NCI-H524 treated with DMSO at 0.1 percent for 48 hours (cell line): ENCODE measurements around the gene DTNBP1.

ENCODE experiments used
- DNase-seq: peaks from one replicate; lab custom pipeline; 2025; lab: John Stamatoyannopoulos, UW

Gene DTNBP1

GRCh38 chr6:15513801-15514711 lies 148.8 kb downstream of the DTNBP1 start:
- DNase-seq: no peak

GRCh38 chr6:15513131-15513771 lies 149.6 kb downstream of the DTNBP1 start:
- no peak for DNase-seq

GRCh38 chr6:15512721-15513120 lies 150.1 kb downstream of the DTNBP1 start:
- no peak for DNase-seq

- no peak for DNase-seq
Measured at GRCh38 chr6:15512126-15512525, 150.7 kb downstream of the DTNBP1 start.

GRCh38 chr6:15511248-15512125 lies 151.3 kb downstream of the DTNBP1 start:
- no peak for DNase-seq

GRCh38 chr6:15510536-15511247 lies 152.1 kb downstream of the DTNBP1 start:
- no peak for DNase-seq

- no peak for DNase-seq
Measured at GRCh38 chr6:15510121-15510520, 152.7 kb downstream of the DTNBP1 start.

GRCh38 chr6:15509335-15509933 lies 153.4 kb downstream of the DTNBP1 start:
- no peak for DNase-seq

GRCh38 chr6:15508931-15509330 lies 153.9 kb downstream of the DTNBP1 start:
- no peak for DNase-seq

GRCh38 chr6:15508441-15508871 lies 154.4 kb downstream of the DTNBP1 start:
- no peak for DNase-seq

- no peak for DNase-seq
Measured at GRCh38 chr6:15507746-15508145, 155.1 kb downstream of the DTNBP1 start.

- DNase-seq: no peak
Measured at GRCh38 chr6:15507221-15507620, 155.6 kb downstream of the DTNBP1 start.

GRCh38 chr6:15506066-15506465 lies 156.8 kb downstream of the DTNBP1 start:
- no peak for DNase-seq

- no peak for DNase-seq
Measured at GRCh38 chr6:15505463-15505918, 157.3 kb downstream of the DTNBP1 start.

- no peak for DNase-seq
Measured at GRCh38 chr6:15504581-15505350, 158.1 kb downstream of the DTNBP1 start.

- no peak for DNase-seq
Measured at GRCh38 chr6:15504040-15504495, 158.8 kb downstream of the DTNBP1 start.

GRCh38 chr6:15503346-15503680 lies 159.5 kb downstream of the DTNBP1 start:
- no peak for DNase-seq

- DNase-seq: no peak
Measured at GRCh38 chr6:15502446-15503345, 160.1 kb downstream of the DTNBP1 start.

GRCh38 chr6:15501826-15502445 lies 160.9 kb downstream of the DTNBP1 start:
- DNase-seq: no peak
